Measurements from ENCODE around the gene TNXB.
"Not testable (repeated sequence)": the region's sequence is repeated elsewhere in the genome, so short reads cannot be mapped to it uniquely, and the experiment has no call there.

DNA sequence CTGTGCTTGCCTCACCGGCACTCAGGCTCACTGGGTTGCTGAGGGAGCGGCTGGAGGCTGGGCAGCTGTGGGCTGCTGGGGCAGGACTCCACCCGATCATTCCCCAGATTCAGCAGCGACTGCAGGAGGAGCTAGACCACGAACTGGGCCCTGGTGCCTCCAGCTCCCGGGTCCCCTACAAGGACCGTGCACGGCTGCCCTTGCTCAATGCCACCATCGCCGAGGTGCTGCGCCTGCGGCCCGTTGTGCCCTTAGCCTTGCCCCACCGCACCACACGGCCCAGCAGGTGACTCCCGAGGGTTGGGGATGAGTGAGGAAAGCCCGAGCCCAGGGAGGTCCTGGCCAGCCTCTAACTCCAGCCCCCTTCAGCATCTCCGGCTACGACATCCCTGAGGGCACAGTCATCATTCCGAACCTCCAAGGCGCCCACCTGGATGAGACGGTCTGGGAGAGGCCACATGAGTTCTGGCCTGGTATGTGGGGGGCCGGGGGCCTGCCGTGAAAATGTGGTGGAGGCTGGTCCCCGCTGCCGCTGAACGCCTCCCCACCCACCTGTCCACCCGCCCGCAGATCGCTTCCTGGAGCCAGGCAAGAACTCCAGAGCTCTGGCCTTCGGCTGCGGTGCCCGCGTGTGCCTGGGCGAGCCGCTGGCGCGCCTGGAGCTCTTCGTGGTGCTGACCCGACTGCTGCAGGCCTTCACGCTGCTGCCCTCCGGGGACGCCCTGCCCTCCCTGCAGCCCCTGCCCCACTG lies 68.7 kb downstream of the TNXB start:
- TF ChIP-seq, protein P1, sequence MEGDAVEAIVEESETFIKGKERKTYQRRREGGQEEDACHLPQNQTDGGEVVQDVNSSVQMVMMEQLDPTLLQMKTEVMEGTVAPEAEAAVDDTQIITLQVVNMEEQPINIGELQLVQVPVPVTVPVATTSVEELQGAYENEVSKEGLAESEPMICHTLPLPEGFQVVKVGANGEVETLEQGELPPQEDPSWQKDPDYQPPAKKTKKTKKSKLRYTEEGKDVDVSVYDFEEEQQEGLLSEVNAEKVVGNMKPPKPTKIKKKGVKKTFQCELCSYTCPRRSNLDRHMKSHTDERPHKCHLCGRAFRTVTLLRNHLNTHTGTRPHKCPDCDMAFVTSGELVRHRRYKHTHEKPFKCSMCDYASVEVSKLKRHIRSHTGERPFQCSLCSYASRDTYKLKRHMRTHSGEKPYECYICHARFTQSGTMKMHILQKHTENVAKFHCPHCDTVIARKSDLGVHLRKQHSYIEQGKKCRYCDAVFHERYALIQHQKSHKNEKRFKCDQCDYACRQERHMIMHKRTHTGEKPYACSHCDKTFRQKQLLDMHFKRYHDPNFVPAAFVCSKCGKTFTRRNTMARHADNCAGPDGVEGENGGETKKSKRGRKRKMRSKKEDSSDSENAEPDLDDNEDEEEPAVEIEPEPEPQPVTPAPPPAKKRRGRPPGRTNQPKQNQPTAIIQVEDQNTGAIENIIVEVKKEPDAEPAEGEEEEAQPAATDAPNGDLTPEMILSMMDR (IDR thresholded peaks at IDR 0.05) = not testable (repeated sequence)
- TF ChIP-seq POLR2AphosphoS5 (IDR thresholded peaks at IDR 0.05; ENCODE audit: low read depth, low read length); SIN3A (IDR thresholded peaks at IDR 0.05; ENCODE audit: borderline replicate concordance, insufficient read depth, low read depth, low read length): not testable (repeated sequence)
- TF ChIP-seq, protein P2, sequence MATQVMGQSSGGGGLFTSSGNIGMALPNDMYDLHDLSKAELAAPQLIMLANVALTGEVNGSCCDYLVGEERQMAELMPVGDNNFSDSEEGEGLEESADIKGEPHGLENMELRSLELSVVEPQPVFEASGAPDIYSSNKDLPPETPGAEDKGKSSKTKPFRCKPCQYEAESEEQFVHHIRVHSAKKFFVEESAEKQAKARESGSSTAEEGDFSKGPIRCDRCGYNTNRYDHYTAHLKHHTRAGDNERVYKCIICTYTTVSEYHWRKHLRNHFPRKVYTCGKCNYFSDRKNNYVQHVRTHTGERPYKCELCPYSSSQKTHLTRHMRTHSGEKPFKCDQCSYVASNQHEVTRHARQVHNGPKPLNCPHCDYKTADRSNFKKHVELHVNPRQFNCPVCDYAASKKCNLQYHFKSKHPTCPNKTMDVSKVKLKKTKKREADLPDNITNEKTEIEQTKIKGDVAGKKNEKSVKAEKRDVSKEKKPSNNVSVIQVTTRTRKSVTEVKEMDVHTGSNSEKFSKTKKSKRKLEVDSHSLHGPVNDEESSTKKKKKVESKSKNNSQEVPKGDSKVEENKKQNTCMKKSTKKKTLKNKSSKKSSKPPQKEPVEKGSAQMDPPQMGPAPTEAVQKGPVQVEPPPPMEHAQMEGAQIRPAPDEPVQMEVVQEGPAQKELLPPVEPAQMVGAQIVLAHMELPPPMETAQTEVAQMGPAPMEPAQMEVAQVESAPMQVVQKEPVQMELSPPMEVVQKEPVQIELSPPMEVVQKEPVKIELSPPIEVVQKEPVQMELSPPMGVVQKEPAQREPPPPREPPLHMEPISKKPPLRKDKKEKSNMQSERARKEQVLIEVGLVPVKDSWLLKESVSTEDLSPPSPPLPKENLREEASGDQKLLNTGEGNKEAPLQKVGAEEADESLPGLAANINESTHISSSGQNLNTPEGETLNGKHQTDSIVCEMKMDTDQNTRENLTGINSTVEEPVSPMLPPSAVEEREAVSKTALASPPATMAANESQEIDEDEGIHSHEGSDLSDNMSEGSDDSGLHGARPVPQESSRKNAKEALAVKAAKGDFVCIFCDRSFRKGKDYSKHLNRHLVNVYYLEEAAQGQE (IDR thresholded peaks at IDR 0.05; ENCODE audit: insufficient read depth in 1 of 2, low read depth in 2 of 2, low read length in 1 of 2) = not testable (repeated sequence)
